GM12873 (cell line): Measurements from ENCODE around the gene EML1.

ENCODE experiments used
- TF ChIP-seq, protein P1 (sequence below): IDR thresholded peaks from 2 replicates; pipeline ENCODE4 v1.5.1; 2012; ENCODE audit warnings: low read depth, mild to moderate bottlenecking, moderate library complexity, low read length, control low read depth; ENCODE audit not compliant: insufficient read depth; ENCODE audit errors: missing control alignments

Gene EML1

DNA sequence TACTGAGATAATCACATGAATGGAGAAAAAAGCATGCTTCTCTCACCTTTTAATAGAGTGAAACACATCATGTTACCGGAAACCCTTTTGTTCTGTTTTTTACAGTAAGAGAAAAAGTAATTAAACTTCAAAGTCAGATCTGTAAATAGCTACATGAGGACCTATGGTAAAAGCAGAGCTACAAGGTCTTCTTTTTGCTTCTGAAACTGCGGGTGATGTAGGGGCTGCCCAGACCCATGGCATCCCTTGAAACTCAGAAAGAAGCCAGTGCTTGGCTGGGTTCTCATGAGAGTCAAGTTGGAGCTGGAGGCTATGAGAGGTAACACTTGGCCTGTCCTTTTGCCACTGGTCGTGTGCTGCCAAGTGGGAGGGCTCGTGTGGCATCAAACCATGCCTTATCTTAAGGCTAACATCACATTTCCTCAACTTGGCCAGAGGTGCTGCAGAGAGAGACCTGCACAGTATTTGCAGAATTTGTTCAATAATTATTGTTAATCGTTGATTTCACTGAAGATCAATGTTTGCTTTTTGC, 47.6 kb downstream of the EML1 start:
- TF ChIP-seq, protein P1, sequence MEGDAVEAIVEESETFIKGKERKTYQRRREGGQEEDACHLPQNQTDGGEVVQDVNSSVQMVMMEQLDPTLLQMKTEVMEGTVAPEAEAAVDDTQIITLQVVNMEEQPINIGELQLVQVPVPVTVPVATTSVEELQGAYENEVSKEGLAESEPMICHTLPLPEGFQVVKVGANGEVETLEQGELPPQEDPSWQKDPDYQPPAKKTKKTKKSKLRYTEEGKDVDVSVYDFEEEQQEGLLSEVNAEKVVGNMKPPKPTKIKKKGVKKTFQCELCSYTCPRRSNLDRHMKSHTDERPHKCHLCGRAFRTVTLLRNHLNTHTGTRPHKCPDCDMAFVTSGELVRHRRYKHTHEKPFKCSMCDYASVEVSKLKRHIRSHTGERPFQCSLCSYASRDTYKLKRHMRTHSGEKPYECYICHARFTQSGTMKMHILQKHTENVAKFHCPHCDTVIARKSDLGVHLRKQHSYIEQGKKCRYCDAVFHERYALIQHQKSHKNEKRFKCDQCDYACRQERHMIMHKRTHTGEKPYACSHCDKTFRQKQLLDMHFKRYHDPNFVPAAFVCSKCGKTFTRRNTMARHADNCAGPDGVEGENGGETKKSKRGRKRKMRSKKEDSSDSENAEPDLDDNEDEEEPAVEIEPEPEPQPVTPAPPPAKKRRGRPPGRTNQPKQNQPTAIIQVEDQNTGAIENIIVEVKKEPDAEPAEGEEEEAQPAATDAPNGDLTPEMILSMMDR, result no peak

DNA sequence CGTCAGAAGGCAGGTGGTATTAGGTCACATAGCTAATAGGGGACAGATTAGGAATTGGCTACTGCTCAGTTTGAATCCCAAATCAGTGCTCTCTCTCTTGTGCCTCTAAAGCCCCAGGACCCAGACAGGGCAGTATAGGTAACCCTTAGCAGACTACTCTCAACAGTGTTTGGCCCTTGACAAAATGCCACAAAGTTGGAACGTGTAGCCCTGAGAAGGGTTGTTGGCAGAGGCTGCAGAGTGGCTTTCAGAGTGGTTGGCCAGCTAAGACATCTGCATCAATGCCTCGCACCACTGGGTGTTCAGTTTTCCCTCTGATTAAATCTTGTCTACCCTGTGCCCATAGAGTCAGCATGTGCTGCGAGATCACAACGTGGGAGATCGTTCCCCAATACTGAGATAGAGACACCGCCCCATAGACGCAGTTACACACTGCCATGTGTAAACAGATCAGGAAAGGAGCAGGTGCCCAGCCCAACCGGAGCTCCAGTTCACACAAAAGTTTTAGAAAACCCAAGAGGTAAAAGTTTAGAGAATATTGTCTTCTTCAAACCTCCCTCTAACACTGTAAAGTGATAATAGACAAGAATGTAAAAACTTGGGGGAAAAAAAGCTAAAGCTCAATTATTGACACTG, 48.3 kb downstream of the EML1 start:
- TF ChIP-seq, protein P1, result no peak

DNA sequence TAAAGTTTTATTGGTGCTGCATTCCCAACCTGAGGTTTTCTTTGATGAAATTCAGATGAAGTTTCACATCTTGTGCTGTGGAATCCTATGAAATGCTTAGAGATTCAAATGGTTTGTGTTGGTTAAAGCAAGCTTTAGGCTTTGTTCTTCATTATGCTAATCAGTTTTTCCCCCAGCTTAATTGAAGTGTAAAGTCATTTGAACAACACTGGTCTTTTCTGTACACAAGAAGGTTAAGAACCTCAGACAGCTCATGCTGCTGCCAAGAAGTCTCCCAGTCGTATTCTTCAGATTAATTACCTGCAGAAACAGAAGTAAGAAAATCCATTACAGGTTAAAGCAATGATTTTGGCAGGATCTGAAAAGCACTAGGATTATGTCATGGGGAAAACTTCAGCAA, 48.9 kb downstream of the EML1 start:
- TF ChIP-seq, protein P1, result no peak

DNA sequence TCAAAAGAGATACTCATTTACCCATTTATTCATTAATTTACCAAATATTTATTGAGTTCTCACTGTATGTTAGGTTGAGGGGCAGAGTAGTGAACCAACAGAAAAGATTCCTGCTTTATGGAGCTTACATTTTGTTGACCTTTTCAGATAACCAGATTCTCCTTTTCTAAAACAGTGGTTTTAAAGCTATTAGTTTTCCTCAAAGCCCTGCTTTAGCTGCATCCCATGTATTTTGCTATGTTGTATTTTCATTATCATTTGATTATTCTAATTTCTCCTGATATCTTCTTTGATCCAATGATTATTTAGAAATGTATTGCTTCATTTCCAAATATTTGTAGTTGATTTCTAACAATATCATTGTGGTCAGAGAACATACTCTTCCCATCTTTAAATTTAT, 53.6 kb downstream of the EML1 start:
- TF ChIP-seq, protein P1, result no peak

DNA sequence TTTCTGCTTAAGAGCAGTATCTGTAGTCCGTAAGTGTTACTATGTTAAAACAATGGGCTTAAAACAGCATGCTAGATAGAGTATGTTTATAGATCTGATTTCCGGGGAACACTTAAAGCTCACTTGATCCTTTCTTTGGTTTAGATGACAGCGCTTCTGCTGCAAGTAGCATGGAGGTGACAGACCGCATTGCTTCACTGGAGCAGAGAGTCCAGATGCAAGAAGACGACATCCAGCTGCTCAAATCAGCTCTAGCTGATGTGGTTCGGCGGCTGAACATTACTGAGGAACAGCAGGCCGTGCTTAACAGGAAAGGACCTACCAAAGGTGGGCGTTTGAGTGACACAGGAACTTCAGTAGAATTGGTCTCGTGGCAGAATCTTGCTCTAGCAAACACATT, 57.5 kb downstream of the EML1 start:
- TF ChIP-seq, protein P1, result no peak

DNA sequence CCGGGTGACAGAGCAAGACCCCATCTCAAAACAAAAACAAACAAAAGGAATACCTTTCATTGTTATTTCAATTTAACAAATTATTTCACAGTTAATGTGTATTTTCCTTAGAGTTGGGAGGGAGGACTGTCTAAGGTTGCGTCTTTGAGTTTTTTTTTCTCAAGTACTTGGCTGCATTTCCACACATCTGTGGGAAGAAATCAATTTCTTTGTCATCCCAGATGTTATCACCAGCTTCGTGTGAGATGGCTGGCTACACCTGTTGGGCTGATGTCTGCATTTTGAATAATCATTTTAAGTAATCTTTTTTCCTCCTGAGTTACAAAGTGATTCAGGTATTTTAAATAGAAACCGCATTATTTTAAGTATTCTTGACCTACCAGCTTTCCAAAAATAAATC, 59.4 kb downstream of the EML1 start:
- TF ChIP-seq, protein P1, result no peak

DNA sequence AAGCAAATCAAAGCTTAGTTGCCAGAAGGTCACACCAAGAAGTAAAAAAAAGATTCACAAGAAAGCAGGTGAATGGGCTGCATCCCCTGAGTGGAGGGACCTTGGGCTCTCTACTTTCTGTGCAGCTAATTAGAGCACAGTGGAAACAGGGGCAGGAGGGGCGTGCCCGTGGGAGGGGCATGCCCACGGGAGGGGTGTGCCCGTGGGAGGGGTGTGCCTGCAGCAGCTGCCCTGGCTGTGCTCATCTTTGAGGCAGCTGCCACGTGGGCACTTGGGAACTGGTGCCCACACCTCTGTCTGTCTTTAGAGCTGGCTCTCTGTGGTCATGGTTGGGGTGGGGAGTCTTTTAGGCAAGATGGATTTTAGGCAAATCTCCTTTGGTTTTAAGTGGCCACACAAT, 60.0 kb downstream of the EML1 start:
- TF ChIP-seq, protein P1, result no peak
